NCI-H748 (cell line): ENCODE data around the gene PRSS56.

Experiments
- DNase-seq: peaks from one replicate; lab custom pipeline; 2025; ENCODE audit not compliant: unreplicated experiment; lab: John Stamatoyannopoulos, UW

The PRSS56 gene

DNA sequence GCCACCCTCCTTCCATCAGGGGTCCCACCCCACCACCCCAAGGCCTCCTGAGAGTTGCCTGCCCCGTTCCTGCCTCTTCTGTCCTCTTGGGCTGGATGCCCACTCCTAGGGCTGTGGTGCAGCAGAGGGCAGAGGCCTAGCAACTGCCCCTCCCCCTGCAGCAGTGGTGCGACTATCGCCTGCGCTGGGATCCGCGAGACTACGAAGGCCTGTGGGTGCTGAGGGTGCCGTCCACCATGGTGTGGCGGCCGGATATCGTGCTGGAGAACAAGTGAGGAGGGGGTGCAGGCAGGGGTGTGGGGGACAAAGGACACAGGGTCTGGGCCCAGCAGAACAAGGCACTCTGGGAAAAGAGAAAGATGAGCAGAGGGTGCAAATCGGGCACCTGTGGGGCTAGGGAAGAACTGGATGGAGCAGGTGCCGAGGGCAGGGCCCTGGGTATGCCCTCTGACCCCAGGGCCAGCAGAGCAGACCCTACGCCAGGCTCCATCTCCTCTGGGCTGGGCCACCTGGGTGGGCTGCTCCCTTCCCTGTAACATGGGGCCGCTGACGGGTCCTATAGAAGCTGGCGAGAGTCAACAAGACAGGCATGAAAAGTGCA, 20.4 kb downstream of the PRSS56 start:
- DNase-seq: no peak

DNA sequence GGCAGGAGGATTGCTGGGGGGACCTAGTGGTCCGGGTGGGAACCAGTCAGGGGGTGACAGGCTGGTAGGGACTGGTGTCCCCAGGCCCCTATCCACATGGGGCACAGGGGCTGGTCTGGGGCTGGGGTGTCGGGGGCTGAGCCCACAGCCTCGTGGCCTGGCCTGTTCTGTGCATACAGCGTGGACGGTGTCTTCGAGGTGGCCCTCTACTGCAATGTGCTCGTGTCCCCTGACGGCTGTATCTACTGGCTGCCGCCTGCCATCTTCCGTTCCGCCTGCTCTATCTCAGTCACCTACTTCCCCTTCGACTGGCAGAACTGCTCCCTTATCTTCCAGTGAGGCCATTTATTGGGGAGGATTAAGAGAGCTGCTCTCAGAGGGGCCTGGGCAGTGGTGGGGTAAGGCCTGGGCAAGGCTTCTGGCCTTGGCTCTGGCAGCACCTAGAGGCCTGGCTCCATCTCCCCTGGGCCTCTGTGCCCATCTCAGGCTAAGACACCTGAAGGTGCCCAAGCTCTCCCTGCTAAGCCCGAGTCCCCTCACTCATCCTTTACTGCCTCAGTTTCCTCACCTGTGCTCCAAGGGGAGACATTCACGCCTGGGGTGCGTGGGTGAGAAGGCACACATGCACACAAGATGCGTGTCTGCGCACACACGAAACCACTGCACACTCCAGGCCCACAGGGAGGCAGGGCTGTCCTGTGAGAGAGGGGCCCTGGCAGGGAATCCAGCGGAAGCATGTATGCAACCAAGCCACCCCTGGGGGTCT, 21.2 kb downstream of the PRSS56 start:
- DNase-seq: no peak

DNA sequence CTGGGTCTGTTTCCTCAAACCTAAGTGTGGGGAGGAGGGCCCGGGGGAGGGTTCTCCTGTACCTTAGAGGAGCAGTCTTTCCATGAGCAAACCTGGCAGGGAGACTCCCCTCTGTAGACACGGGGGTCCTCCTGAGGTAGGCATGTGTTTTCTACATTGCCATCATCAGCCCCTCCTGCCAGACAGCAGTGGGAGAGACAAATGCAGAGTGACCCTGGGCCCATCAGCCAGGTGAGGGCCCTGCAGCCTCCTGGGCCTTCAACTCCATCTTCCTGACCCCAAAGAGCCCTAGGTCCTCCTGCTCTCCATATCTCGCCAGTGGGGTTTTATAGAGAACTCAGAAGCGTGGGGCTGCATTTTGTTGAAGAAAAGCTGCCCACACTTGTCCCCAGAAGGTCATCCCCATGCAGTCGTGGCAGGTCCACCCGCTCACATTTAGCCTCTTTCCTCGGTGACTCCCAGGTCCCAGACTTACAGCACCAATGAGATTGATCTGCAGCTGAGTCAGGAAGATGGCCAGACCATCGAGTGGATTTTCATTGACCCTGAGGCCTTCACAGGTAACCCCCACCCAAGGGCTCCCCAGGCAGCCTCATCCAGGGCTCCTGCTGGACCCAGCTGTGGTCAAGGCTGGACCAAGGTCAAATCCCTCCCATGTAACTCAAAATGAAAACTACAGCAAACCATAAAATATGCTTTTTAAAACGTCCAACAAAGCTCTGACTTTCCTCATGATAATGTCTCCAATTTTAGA, 21.9 kb downstream of the PRSS56 start:
- no peak for DNase-seq

DNA sequence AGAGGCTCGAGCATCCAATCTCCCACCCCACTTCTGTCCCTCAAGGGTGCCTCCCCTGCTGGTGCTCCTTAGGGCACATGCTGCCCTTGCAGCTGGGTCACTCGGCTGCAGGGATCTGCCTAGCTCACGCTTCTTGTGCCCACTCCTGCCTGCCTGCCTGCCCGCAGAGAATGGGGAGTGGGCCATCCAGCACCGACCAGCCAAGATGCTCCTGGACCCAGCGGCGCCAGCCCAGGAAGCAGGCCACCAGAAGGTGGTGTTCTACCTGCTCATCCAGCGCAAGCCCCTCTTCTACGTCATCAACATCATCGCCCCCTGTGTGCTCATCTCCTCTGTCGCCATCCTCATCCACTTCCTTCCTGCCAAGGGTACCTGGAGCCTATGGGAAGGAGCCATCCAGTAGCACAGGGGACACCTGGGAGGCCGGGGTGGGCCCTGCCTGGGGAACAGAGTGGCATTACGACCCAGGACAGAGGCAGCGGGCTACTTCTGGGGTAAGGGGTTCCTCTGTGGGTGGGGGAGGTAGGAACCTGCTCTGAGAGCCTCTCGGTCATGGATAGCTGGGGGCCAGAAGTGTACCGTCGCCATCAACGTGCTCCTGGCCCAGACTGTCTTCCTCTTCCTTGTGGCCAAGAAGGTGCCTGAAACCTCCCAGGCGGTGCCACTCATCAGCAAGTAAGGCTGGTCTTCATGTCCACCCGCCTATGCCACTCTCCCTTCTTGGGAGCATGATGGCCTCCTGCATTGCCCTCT, 22.7 kb downstream of the PRSS56 start:
- DNase-seq: no peak

DNA sequence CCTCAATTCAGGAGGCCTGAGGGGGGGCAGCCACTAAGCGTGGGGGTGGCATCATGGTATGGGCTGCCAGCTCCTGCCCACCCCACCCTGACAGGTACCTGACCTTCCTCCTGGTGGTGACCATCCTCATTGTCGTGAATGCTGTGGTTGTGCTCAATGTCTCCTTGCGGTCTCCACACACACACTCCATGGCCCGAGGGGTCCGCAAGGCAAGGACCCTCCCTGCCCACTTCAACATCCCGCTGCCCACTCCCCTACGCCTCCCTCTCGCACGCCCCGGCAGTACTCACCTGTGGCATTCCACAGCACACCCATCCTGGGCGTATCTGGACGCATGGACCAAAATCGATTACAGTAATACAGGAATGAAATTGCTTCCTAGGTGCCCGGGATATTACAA, 23.3 kb downstream of the PRSS56 start:
- DNase-seq: no peak

DNA sequence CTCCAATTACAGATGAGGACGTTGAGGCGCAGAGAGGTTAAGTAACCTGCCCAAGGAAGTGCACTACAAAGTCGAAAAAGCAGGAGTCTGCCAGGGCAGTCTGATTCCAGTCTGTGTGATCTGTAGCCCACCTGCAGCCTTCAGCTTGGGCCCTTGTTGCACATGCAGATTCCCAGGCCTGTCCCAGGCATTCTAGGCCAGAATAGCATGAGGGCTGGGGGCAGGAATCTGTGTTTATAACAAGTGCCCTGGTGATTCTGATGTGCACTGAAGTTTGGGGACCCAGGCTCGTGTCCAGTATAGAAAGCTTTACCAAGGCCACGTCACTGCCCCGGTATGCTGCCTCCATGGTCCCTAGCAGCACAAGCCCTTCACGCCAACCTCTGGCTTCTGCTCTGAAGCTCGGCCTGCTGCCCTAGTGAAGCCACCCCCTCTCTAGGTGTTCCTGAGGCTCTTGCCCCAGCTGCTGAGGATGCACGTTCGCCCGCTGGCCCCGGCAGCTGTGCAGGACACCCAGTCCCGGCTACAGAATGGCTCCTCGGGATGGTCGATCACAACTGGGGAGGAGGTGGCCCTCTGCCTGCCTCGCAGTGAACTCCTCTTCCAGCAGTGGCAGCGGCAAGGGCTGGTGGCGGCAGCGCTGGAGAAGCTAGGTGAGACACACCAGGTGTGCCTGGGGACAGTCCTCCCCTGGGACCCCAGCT, 23.9 kb downstream of the PRSS56 start:
- no peak for DNase-seq

DNA sequence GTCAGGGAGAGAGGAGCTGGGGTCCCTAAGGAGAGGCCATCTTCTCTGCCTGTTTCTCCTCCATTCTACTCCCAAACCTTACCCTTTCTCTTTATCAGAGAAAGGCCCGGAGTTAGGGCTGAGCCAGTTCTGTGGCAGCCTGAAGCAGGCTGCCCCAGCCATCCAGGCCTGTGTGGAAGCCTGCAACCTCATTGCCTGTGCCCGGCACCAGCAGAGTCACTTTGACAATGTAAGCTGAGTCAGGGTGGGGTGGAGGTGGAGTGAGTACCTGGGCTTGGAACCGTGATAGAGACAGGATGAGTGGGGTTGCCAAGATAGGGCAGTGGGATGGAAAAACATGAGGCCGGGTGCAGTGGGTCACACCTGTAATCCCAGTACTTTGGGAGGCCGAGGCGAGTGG, 24.5 kb downstream of the PRSS56 start:
- DNase-seq: no peak

DNA sequence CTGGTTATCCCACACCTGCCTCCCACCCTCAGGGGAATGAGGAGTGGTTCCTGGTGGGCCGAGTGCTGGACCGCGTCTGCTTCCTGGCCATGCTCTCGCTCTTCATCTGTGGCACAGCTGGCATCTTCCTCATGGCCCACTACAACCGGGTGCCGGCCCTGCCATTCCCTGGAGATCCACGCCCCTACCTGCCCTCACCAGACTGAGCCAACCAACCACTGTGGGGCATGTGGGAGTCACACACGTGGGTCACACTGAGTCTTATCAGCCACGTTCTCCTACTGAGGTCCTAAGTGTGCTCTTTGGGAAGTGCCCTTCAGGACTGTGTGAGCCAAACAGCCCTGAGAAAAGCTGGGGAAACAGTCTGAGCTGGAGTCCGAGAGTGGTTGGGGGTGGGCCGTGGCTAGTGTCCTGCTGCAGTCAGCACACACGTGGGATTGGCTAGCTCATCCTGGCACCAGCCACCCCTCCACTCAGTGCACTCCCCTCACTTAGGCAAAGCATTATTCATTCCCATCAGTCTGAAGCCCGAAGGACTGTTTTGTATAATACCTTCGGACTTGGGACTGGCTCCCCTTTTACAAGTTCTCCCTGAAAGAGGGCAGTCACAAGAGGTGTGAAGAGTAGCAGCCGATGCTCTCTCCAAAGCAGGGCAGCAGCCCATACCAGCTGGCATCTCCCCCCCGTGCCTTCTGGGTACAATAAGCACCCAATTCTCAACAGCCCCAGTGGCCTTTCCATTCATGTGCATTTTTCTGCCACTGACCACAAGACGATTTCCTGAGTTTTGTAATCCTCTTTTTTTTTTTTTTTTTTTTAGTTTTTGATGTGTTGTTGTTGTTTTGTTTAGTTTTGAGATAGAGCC, 25.6 kb downstream of the PRSS56 start:
- no peak for DNase-seq

DNA sequence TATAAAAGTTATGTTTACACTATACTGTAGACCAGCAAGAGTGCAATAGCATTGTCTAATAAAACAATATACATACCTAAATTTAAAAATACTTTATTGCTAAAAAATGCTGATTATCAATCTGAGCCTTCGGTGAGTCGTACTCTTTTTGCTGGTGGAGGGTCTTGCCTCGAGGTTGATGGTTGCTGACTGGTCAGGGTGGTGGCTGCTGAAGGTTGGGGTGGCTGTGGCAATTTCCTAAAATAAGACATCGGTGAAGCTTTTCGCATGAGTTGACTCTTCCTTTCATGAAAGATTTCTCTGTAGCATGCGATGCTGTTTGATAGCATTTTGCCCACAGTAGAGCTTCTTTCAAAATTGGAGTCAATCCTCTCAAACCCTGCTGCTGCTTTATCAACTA, 27.8 kb downstream of the PRSS56 start:
- DNase-seq: no peak

DNA sequence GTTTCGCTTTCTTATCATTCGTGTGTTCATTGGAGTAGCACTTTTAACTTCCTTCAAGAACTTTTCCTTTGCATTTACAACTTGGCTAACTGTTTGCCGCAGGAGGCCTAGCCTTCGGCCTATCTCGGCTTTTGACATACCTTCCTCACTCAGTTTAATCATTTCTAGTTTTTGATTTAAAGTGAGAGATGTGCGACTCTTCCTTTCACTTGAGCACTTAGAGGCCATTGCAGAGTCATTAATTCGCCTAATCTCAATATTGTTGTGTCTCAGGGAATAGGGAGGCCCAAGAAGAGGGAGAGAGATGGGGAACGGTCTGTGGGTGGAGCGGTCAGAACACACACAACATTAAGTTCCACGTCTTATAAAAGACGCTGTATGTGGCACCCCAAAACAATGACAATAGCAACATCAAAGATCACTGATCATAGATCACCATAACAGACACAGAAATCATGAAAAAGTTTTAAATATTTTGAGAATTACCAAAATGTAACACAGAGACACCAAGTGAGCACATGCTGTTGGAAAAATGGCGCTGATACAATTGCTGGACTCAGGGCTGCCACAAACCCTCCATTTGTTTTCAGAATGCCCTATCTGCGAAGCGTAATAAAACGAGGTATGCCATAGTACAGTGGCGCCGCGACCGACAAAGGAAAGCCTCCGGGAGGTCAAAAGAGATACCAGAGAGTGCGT, 29.6 kb downstream of the PRSS56 start:
- no peak for DNase-seq

DNA sequence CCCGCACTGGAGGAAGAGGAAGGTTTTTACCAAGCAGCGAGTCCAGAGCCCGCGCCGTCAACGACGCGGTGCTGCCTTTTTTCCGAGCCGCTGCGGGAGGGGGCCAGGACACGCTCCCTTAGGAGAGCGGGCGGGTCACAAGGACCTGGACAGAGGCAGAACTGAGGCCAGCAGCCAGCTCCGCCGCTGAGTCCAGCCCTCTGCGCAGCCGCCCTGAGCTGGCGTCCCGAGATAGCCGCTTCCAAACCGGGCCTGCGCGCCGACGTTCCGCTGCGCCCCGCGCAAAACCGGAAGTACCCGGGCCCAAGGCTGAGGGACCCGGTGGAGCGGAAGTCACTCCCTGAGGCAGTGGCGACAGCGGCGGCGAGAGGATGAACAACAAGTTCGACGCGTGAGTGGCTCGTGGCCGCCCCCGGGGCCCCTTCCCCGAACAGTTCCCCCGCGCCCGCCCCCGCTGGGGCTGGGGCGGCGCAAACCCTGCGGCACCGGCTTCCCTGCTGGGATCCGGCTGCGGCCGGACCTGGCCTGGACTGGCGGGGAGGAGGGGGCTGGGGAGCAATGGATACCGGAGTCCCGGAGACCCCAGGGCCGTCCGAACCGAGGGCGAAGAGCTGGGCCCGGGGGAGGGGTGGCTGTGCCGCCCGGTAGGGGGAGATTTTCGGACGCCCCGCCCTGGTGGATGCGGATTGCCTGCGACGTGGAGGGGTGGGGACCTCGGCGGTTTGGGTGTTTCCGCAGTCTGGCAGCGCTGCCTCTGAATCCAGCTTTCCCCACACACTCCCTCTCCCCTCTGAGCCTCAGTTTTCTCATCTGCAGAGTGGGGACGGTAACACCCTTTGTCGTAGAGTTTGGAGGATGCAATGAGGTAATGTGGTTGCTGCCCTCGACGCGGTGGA, 30.4 kb downstream of the PRSS56 start, which contains the start of the genes EIF4E2 and TIGD1:
TSS of gene EIF4E2 (plus strand) at position 336 of the 896 bp plus-strand sequence. CDS start at position 372, 36 bp downstream.
TSS of gene TIGD1 (minus strand) at position 204 of the 896 bp plus-strand sequence. CDS start 675 bp downstream, outside the sequence.
- peak; percentile 96 for DNase-seq

DNA sequence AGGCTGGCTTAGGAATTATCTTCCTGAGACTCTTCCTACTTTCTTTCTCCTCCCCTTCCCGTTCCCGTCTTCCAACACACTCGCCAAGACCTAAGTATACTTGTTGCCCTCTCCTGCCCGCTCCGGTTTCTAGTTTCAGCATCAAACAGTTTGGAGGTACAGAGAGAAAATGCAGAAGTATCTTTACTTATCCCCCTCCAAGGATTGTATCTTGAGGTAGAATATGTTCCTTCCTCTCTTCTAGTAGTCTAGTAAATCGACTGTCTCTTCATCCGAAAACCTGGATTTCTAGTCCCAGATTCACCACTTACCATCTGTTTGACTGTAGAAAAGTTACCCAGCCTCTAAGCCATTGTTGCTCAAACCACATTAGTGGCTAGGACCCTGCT, 31.1 kb downstream of the PRSS56 start:
- no peak for DNase-seq

DNA sequence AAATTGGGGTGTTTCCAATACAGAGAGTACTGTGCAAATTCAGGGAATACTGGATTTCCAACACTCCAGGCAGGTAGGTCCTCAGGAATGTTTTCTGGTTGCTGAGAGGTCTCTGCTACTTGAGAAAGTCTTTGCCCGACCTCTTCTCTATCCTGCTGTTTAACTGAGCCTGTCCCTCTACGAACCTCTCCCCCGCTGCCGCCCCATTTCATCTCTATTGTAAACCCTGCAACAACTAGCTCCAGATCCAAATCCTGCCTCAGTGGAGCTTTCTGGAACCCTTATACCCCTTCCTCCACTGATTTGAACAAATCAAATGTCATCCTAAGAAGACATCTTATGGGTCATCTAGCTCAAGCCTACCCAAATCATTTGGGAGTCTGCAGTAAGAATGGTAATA, 31.6 kb downstream of the PRSS56 start:
- no peak for DNase-seq

DNA sequence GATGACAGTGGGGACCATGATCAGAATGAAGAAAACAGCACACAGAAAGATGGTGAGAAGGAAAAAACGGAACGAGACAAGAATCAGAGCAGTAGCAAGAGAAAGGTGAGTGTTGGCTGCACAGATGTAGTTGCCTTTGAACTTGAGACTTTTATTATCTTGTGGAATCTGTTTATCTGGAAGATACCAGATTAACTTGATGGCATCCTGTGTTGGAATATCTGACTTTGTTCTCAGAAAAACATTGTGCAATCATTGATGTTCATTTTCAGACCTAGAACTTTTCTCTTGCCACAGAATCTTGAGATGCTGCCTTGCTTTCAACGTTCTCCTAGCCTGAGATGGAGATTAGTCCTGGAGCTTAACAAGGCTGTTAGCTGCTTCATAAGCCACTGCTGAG, 36.2 kb downstream of the PRSS56 start:
- DNase-seq: no peak

DNA sequence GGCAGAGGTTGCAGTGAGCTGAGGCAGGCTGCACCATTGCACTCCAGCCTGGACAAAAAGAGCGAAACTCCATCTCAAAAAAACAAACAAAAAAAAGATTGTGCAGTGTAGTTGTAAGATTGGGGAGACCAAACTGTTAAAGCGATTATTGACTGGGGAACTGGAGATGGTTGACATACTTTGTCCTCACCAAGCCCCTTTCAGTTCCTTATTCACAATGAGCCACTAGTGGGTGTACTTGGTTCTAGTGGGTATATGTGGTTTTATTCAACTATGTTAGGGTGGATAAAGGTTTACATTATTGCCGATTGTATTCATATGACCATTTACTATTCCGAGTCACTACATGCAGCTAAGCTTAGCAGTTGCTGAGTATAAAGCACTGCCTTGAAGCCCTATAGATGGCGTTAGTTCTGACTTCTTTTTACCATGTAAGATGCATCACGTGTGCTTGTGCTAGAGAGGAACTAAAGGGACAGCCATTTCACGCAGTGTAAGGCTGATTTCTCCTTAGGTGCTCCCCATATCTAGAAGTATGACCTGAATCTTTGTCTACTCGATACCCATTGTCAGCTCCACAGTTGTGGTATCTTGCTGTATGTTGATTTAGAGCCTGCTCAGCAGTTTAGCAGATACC, 42.4 kb downstream of the PRSS56 start:
- DNase-seq: no peak

DNA sequence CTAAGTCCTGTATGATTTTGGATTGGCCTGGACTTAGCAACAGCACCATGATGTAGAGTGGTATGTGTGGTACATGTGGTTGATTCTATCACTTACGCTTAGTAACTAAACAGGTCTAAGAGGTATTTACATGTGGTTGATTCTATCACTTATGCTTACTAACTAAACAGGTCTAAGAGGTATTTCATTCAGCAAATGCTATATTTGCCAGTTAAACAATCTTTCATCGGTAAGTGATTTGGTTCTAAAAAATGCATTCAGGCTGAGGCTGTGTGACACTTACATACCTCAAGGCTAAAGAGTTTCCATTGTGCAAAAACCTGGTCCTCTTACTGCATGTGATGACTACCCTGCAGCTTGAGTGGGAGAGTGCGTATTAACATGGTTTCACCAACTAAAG, 43.4 kb downstream of the PRSS56 start:
- DNase-seq: no peak

DNA sequence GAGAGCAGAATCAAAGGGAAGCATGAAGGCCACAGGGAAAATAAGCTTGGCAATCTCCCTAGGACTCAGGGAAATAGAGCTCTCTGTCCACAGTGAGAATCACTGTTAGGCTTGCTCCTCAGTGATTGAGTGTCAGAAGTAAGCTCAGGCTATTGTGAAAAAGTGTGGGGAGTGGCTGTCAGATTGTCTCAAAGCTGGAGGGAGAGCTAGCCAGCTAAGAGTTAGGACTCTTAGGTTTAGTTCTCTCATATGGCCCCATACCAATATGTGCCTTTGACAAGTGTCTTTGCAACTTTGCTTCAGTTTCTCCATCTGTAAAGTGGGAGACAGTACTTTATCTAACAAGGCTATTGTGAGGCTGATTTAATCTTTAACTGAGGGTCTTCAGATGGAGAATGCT, 47.5 kb downstream of the PRSS56 start:
- DNase-seq: no peak

DNA sequence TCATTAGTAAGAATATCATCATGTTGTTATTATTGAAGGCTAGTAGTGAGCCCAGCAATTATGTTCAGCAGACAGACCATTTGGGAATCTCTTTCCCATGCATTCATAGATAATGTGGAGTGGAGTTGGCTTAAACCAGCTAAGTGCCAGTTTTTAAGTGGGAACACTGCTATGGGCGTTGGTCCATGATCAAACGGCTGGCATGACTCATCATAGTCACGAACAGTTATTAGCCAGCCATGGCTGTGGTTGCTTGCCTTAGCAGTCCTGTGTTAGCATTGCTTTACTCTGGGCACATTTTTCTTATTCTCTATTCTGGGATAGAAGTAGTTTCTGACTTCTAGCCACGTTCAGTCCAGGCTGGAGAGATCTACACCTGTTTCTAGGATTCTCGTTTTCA, 48.0 kb downstream of the PRSS56 start:
- no peak for DNase-seq
